Measurements from ENCODE around the gene TAOK3.
"Not testable (repeated sequence)": the region's sequence is repeated elsewhere in the genome, so short reads cannot be mapped to it uniquely, and the experiment has no call there.

- not testable (repeated sequence) for TF ChIP-seq POLR2AphosphoS5 (IDR thresholded peaks at IDR 0.05; ENCODE audit: borderline replicate concordance, low read depth, low read length); EZH2 (IDR thresholded peaks at IDR 0.05); FOXP2 (optimal IDR thresholded peaks at IDR 0.05; ENCODE audit: control extremely low read depth, extremely low read length, insufficient read depth)
These were observed 64.7 kb downstream of the TAOK3 start for GRCh38 chr12:118308006-118308405.
